Muscle of back (tissue), 11 donors: Measurements from ENCODE around the gene ACBD6. TPM values are rescaled to one million over a fixed set of nuclear protein-coding genes. Genes with fewer than 3 reads are reported as not detected.

Experiments
- DNase-seq, 3 donors: peaks; one replicate each; pipeline versions ENCODE4 v3.0.0 to v3.0.0-alpha.2; 2013
- polyA plus RNA-seq, 10 donors: library from polyadenylated mRNA; unstranded; fragments of 120-200 nt; gene quantifications; one replicate each; pipeline ENCODE4 v1.2.1, GENCODE V29; 2013; ENCODE audit not compliant: insufficient read length in 10 of 10

ACBD6 gene
- polyA plus RNA-seq, 10 donors: 39.9 to 53.6 (median 49.5) TPM

- no peak for DNase-seq
Measured at GRCh38 chr1:180258935-180259334, 243.4 kb downstream of the ACBD6 start.

GRCh38 chr1:180258290-180258689 is 244.1 kb downstream of the ACBD6 start:
- no peak for DNase-seq

GRCh38 chr1:180257486-180257885 is 244.9 kb downstream of the ACBD6 start:
- no peak for DNase-seq

GRCh38 chr1:180257028-180257386 is 245.4 kb downstream of the ACBD6 start:
- DNase-seq: no peak

GRCh38 chr1:180256341-180257027 is 245.9 kb downstream of the ACBD6 start:
- no peak for DNase-seq

GRCh38 chr1:180255536-180256340 is 246.6 kb downstream of the ACBD6 start:
- no peak for DNase-seq

GRCh38 chr1:180254854-180255253 is 247.5 kb downstream of the ACBD6 start:
- no peak for DNase-seq

GRCh38 chr1:180254496-180254819 is 247.9 kb downstream of the ACBD6 start:
- DNase-seq: no peak

- no peak for DNase-seq
Measured at GRCh38 chr1:180253585-180254495, 248.5 kb downstream of the ACBD6 start.

- peak in 1 of 3 donors; percentile 58 for DNase-seq
Measured at GRCh38 chr1:180252638-180253536, 249.5 kb downstream of the ACBD6 start.

GRCh38 chr1:180251526-180252305 is 250.7 kb downstream of the ACBD6 start:
- DNase-seq: no peak

- no peak for DNase-seq
Measured at GRCh38 chr1:180250883-180251509, 251.4 kb downstream of the ACBD6 start.

GRCh38 chr1:180250499-180250770 is 251.9 kb downstream of the ACBD6 start:
- DNase-seq: no peak

GRCh38 chr1:180249725-180250498 is 252.5 kb downstream of the ACBD6 start:
- DNase-seq: no peak

- peak in 1 of 3 donors; percentile 26 for DNase-seq
Measured at GRCh38 chr1:180248731-180249681, 253.4 kb downstream of the ACBD6 start.

GRCh38 chr1:180248176-180248575 is 254.2 kb downstream of the ACBD6 start:
- DNase-seq: no peak

GRCh38 chr1:180247580-180247979 is 254.8 kb downstream of the ACBD6 start:
- no peak for DNase-seq

GRCh38 chr1:180247061-180247460 is 255.3 kb downstream of the ACBD6 start:
- no peak for DNase-seq
